Measurements from ENCODE around the gene PXDN.

DNA sequence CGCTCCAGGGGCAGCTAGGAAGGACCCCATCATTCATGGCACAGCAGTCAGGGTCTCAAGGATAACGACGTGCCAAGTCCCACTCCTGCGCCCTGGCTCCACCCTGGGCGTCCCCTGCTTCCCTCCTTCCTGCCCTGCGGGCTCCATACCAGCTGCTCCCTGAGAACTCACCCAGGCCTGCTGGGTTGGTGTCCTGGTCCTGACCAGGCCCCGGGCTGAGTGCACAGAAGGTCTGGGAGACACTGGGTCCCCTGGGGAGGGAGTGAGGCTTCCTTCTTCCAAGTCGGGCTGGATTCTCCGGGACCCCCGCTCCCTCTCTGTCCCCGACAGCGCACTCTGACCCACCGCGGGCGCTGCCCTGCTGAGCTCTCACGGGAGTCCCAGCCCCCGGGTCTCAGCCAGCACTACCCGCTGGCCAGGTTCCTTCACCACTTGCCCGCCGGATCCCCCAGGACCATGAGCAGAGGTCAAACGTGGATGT lies 160.2 kb downstream of the PXDN start:
- TF ChIP-seq POLR2A (IDR thresholded peaks at IDR 0.05; ENCODE audit: low read depth, low read length) (no peak), POLR2AphosphoS5 (IDR thresholded peaks at IDR 0.05; ENCODE audit: low read depth, low read length) (no peak), TAF1 (IDR thresholded peaks at IDR 0.05; ENCODE audit: borderline replicate concordance, low read depth, low read length) (no peak)

Measured in GM12892 (cell line).